ENCODE data around the gene TRIM29. TPM values are rescaled to one million over a fixed set of nuclear protein-coding genes. Genes with fewer than 3 reads are reported as not detected.
A peak's percentile ranks its signal among the peaks of the same experiment; 100 is the strongest.

TRIM29 gene
- total RNA-seq, 1 experiment from 2014 or later = 4.3 TPM

DNA sequence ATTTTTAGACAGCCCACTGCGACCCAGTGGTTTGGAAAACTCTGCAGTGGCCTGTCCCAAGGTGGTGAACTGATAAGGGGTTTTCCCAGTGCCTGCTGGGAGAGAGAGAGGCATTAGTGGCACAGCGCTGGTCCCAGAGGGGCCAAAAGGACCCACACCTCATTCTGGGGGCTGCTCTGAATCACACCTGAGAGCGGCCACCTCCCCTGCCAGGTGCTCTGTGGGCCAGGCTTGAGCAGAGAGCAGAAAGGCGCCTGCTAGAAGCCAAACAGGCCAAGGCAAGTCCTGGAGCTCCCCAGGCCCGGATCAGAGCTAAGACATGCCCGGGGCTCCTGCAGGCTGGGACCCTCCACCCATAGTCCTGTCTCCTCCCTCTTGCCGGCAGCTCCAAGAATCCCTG lies 20.9 kb downstream of the TRIM29 start:
- Mint-ChIP-seq H3K27ac (ENCODE audit: unreplicated experiment) (no peak overlapping the region), H3K36me3 (ENCODE audit: insufficient read depth, unreplicated experiment) (peaks cover 6% of the 10 kb centered on the region), H3K27me3 (ENCODE audit: insufficient read depth, unreplicated experiment) (peaks cover 10% of the 10 kb centered on the region), H3K4me3 (ENCODE audit: unreplicated experiment) (no peak overlapping the region), H3K9me3 (ENCODE audit: unreplicated experiment) (no peaks in the 10 kb centered on the region), H3K4me1 (ENCODE audit: low read depth, unreplicated experiment) (peaks cover 12% of the 10 kb centered on the region)
- ChIA-PET CTCF (interaction anchor here (0.6 kb wide), 1 partner anchor 9 kb away, joined by 4 read pairs; no protein-coding TSS in a partner anchor), POLR2A (no interaction called here)
- no peak overlapping the region for H3K4me3 ChIP-seq (ENCODE audit: low read depth, low read length)
- intact Hi-C loops (cut with micrococcal nuclease; ENCODE audit: unreplicated experiment) = no loop called here
- BruUV-seq (replicated peaks) = no TSS peak
- peaks cover 14% of the 10 kb centered on the region for H3K4me1 ChIP-seq
- H3K36me3 ChIP-seq (ENCODE audit: control insufficient read depth, insufficient read depth, low read length) = no peaks in the 10 kb centered on the region
- TF ChIP-seq, protein P1, sequence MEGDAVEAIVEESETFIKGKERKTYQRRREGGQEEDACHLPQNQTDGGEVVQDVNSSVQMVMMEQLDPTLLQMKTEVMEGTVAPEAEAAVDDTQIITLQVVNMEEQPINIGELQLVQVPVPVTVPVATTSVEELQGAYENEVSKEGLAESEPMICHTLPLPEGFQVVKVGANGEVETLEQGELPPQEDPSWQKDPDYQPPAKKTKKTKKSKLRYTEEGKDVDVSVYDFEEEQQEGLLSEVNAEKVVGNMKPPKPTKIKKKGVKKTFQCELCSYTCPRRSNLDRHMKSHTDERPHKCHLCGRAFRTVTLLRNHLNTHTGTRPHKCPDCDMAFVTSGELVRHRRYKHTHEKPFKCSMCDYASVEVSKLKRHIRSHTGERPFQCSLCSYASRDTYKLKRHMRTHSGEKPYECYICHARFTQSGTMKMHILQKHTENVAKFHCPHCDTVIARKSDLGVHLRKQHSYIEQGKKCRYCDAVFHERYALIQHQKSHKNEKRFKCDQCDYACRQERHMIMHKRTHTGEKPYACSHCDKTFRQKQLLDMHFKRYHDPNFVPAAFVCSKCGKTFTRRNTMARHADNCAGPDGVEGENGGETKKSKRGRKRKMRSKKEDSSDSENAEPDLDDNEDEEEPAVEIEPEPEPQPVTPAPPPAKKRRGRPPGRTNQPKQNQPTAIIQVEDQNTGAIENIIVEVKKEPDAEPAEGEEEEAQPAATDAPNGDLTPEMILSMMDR (IDR thresholded peaks at IDR 0.05; ENCODE audit: insufficient read depth in 1 of 2, low read depth in 1 of 2, low read length in 1 of 2, severe bottlenecking in 1 of 2, unreplicated experiment in 1 of 2) = no peak
- no peak for DNase-seq
- no peaks in the 10 kb centered on the region for H3K9me3 ChIP-seq
- H3K27me3 ChIP-seq (replicated peaks; ENCODE audit: control insufficient read depth, insufficient read depth, low read length) = no peaks in the 10 kb centered on the region

GRCh38 chr11:120115272-120116000 lies 22.5 kb downstream of the TRIM29 start:
- H3K36me3 Mint-ChIP-seq (ENCODE audit: insufficient read depth, unreplicated experiment) = no peaks in the 10 kb centered on the region
- H3K27ac Mint-ChIP-seq (ENCODE audit: unreplicated experiment) = no peak overlapping the region
- no peaks in the 10 kb centered on the region for H3K9me3 Mint-ChIP-seq (ENCODE audit: unreplicated experiment)
- TF ChIP-seq, protein P1 (IDR thresholded peaks at IDR 0.05; ENCODE audit: insufficient read depth in 1 of 2, low read depth in 1 of 2, low read length in 1 of 2, severe bottlenecking in 1 of 2, unreplicated experiment in 1 of 2) = no peak
- Histone ChIP-seq H3K36me3 (ENCODE audit: control insufficient read depth, insufficient read depth, low read length) (no peaks in the 10 kb centered on the region), H3K4me1 (peaks cover under 1% of the 10 kb centered on the region; the same call in 1 of the 2 replicates), H3K27me3 (replicated peaks; ENCODE audit: control insufficient read depth, insufficient read depth, low read length) (no peaks in the 10 kb centered on the region), H3K9me3 (no peaks in the 10 kb centered on the region), H3K4me3 (ENCODE audit: low read depth, low read length) (no peak overlapping the region)
- H3K4me1 Mint-ChIP-seq (ENCODE audit: low read depth, unreplicated experiment) = no peaks in the 10 kb centered on the region
- CTCF ChIA-PET = no interaction called here
- H3K27me3 Mint-ChIP-seq (ENCODE audit: insufficient read depth, unreplicated experiment) = peaks cover 14% of the 10 kb centered on the region
- POLR2A ChIA-PET = no interaction called here
- no TSS peak for BruUV-seq (replicated peaks)
- intact Hi-C loops (cut with micrococcal nuclease; ENCODE audit: unreplicated experiment) = no loop called here
- no peak overlapping the region for H3K4me3 Mint-ChIP-seq (ENCODE audit: unreplicated experiment)
- DNase-seq = no peak

DNA sequence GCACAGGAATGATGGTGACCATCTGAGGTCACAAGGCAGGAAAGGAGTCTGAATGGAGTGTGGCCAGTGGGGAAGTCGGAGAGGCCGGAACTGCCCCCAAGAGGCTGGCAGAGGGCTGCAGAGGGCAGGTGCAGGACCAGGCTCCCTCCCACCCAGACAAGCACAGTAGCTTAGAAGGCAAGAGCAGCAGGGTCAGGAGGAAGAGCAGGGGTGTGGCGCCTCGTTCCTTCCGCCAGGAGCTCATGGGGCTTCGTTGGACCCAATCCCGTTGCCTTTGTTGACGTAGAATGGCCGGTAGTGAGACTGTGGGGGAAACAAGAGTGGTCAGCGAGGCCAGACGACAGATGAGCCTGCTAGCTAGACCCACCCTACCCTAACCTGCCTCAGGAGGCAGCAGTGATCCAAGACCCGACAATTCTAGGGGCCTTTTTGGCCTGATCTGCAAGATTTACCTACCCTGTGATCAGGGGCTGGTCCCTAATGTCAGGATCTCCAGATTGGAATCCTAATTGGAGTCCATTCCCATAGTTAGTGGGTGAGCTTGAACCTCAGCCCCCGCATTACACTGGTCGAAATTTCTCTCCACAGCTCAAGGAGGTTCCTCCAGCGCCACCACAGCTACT lies 25.6 kb downstream of the TRIM29 start:
- Histone ChIP-seq H3K4me1 (peaks cover 4% of the 10 kb centered on the region; the same call in 1 of the 2 replicates), H3K36me3 (ENCODE audit: control insufficient read depth, insufficient read depth, low read length) (no peaks in the 10 kb centered on the region), H3K4me3 (ENCODE audit: low read depth, low read length) (no peak overlapping the region), H3K9me3 (no peaks in the 10 kb centered on the region), H3K27me3 (replicated peaks; ENCODE audit: control insufficient read depth, insufficient read depth, low read length) (no peaks in the 10 kb centered on the region)
- Mint-ChIP-seq H3K4me1 (ENCODE audit: low read depth, unreplicated experiment) (no peaks in the 10 kb centered on the region), H3K36me3 (ENCODE audit: insufficient read depth, unreplicated experiment) (no peaks in the 10 kb centered on the region), H3K27me3 (ENCODE audit: insufficient read depth, unreplicated experiment) (peaks cover 14% of the 10 kb centered on the region), H3K9me3 (ENCODE audit: unreplicated experiment) (no peaks in the 10 kb centered on the region), H3K4me3 (ENCODE audit: unreplicated experiment) (no peak overlapping the region), H3K27ac (ENCODE audit: unreplicated experiment) (no peak overlapping the region)
- BruUV-seq (replicated peaks) = no TSS peak
- intact Hi-C loops (cut with micrococcal nuclease; ENCODE audit: unreplicated experiment) = no loop called here
- POLR2A ChIA-PET = no interaction called here
- CTCF ChIA-PET = interaction anchor here (0.7 to 2.0 kb wide), 6 partner anchors 9 to 731 kb away, joined by 3 to 14 read pairs (median 3); partner anchors contain the start of gene USP2
- TF ChIP-seq, protein P1 (IDR thresholded peaks at IDR 0.05; ENCODE audit: insufficient read depth in 1 of 2, low read depth in 1 of 2, low read length in 1 of 2, severe bottlenecking in 1 of 2, unreplicated experiment in 1 of 2) = peak; percentile 41 to 48
- no peak for DNase-seq

Measured in Caco-2 (cell line).